Endothelial cell of umbilical vein (primary cell): ENCODE results near the gene HECW1.

ENCODE experiments used
- POLR2A ChIP-seq: IDR thresholded peaks from 2 replicates; pipeline ENCODE4 v1.6.1; 2012; ENCODE audit warnings: low read depth, mild to moderate bottlenecking, control low read depth, low read length
- POLR2AphosphoS5 ChIP-seq: IDR thresholded peaks from 2 replicates; pipeline ENCODE4 v1.6.1; 2012; ENCODE audit warnings: low read depth, mild to moderate bottlenecking, control low read depth, low read length, moderate library complexity; ENCODE audit not compliant: insufficient read depth
- TF ChIP-seq, protein P1 (sequence below), 2 donors: IDR thresholded peaks; 1 replicate in 1 of 2; 2 replicates in 1 of 2; pipeline ENCODE4 v1.5.1; 2011; ENCODE audit warnings: low read length in 2 of 2, mild to moderate bottlenecking in 2 of 2, moderate library complexity in 2 of 2, control low read depth in 1 of 2, inconsistent platforms in 1 of 2, low read depth in 1 of 2; ENCODE audit not compliant: insufficient read depth in 1 of 2; ENCODE audit errors: extremely low read depth in 1 of 2

DNA sequence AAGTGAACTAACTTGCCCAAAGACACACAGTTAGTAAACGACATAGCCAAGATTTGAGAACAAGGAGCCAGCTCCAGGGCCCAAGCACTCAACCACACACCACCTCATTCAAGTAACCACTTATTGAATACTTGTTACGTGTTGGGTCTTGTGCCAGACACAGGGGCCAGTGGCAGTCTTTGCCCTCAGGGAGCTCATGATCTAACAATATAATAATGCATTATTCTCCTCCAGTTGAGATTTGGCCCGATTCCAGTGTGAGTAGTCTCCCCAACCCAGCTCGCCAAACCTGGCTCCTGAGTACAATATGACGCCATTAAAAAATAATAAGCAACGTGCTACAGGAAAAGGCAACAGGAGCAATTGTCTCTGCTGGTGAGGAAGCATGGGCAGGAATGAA is 456.1 kb downstream of the HECW1 start:
- TF ChIP-seq, protein P1, sequence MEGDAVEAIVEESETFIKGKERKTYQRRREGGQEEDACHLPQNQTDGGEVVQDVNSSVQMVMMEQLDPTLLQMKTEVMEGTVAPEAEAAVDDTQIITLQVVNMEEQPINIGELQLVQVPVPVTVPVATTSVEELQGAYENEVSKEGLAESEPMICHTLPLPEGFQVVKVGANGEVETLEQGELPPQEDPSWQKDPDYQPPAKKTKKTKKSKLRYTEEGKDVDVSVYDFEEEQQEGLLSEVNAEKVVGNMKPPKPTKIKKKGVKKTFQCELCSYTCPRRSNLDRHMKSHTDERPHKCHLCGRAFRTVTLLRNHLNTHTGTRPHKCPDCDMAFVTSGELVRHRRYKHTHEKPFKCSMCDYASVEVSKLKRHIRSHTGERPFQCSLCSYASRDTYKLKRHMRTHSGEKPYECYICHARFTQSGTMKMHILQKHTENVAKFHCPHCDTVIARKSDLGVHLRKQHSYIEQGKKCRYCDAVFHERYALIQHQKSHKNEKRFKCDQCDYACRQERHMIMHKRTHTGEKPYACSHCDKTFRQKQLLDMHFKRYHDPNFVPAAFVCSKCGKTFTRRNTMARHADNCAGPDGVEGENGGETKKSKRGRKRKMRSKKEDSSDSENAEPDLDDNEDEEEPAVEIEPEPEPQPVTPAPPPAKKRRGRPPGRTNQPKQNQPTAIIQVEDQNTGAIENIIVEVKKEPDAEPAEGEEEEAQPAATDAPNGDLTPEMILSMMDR (IDR thresholded peaks at IDR 0.05; ENCODE audit: extremely low read depth in 1 of 2, insufficient read depth in 1 of 2, low read depth in 1 of 2, low read length in 2 of 2) = no peak
- TF ChIP-seq POLR2A (no peak), POLR2AphosphoS5 (no peak)
